Fibroblast of mammary gland (primary cell): ENCODE results near the gene B4GALT7.

ENCODE experiments used
- DNase-seq: peaks from one replicate; pipeline ENCODE4 v3.0.0-alpha.2; 2010; ENCODE audit warnings: low read depth
- H3K4me3 ChIP-seq: 2 replicates; pipeline ENCODE4 v1.5.1; 2011; ENCODE audit warnings: low read depth, mild to moderate bottlenecking, low read length, moderate library complexity; ENCODE audit not compliant: control insufficient read depth
- TF ChIP-seq, protein P1 (sequence below): conservative IDR thresholded peaks from 2 replicates; pipeline ENCODE4 v1.5.1; 2011; ENCODE audit warnings: low read depth, low read length, inconsistent platforms; ENCODE audit not compliant: control insufficient read depth, insufficient read depth

B4GALT7 gene

DNA sequence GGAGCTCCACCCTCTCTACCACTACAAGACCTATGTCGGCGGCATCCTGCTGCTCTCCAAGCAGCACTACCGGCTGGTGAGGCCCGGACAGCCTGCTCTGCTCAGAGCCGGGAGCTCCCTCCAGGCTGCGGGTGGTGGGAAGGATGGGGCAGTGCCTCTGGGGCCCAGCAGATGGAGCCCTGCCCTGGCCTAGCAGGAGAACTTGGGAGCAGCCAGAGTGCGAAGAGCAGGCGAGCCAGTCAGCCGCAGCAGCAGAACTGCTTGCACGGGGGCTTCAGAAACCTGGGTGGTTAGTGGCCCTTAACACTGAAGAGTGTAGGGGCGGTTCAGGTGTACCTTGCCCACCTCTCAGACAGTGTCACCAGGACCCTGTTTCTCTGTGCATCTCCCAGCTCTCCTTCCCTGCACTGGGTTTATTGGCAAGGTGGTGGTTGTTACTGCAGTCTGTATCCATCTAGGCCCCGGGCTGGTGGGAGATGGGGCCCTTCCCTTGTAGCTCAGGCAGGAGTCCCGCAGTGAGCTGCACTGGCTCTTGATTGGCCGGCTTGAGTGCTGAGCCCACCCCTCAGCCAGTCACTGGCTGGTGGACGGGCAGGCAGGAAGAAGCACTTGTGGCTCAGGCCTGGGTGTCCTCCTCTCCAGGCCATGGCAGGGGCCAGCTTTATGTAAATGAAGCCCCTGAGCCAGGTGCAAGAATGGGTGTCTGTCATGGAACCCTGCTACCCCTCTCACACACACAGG lies 7.7 kb downstream of the B4GALT7 start:
- TF ChIP-seq, protein P1, sequence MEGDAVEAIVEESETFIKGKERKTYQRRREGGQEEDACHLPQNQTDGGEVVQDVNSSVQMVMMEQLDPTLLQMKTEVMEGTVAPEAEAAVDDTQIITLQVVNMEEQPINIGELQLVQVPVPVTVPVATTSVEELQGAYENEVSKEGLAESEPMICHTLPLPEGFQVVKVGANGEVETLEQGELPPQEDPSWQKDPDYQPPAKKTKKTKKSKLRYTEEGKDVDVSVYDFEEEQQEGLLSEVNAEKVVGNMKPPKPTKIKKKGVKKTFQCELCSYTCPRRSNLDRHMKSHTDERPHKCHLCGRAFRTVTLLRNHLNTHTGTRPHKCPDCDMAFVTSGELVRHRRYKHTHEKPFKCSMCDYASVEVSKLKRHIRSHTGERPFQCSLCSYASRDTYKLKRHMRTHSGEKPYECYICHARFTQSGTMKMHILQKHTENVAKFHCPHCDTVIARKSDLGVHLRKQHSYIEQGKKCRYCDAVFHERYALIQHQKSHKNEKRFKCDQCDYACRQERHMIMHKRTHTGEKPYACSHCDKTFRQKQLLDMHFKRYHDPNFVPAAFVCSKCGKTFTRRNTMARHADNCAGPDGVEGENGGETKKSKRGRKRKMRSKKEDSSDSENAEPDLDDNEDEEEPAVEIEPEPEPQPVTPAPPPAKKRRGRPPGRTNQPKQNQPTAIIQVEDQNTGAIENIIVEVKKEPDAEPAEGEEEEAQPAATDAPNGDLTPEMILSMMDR = peak; percentile 82
- DNase-seq = peak; percentile 79
- H3K4me3 ChIP-seq = no peak overlapping the region

DNA sequence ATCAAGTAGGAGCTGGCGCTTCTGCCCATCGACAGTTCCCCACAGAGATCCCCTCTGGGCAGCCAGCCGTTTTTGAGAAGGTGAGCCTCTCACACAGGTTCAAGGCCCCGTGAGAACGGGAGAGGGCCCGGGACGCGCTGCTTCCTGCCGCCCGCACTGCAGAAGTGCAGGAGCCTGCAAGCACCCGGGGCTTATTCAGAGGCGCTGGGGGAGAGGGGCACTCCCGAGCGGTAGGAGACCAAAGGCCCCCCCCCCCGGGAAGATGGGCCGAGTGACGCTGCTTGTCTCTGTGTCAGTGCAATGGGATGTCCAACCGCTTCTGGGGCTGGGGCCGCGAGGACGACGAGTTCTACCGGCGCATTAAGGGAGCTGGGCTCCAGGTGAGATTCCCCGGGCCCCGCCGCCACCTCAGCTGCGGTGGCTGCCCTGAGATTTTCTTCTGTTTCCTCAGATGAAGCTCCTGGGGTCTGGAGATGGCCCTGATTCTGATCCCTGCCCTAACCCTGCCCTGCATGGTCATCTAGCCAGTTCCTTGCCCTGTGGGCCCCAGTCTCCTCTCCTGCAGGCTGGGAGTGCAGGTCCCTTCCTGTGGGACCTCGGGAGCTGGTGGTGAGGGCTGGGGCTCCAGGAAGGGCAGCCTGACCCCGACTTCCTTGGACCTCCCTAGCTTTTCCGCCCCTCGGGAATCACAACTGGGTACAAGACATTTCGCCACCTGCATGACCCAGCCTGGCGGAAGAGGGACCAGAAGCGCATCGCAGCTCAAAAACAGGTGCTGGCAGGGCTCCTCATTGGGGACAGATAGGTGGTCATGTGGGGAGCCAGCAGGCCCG lies 8.5 kb downstream of the B4GALT7 start:
- TF ChIP-seq, protein P1 = no peak
- no peak for DNase-seq
- no peak overlapping the region for H3K4me3 ChIP-seq

GRCh38 chr5:177609076-177610059 lies 9.4 kb downstream of the B4GALT7 start:
- TF ChIP-seq, protein P1 = no peak
- H3K4me3 ChIP-seq = no peak overlapping the region
- DNase-seq = no peak

- DNase-seq = no peak
- TF ChIP-seq, protein P1 = no peak
- H3K4me3 ChIP-seq = no peak overlapping the region
Observed at GRCh38 chr5:177610131-177610769, 10.3 kb downstream of the B4GALT7 start.

GRCh38 chr5:177610770-177611445 lies 11.0 kb downstream of the B4GALT7 start:
- TF ChIP-seq, protein P1 = no peak
- no peak overlapping the region for H3K4me3 ChIP-seq
- DNase-seq = no peak
